ENCODE measurements around the gene SLC25A39.
"Not testable (repeated sequence)": the region's sequence is repeated elsewhere in the genome, so short reads cannot be mapped to it uniquely, and the experiment has no call there.

The SLC25A39 gene

GRCh38 chr17:44335564-44335963, 10.9 kb upstream of the SLC25A39 start:
- DNase-seq (ENCODE audit: low spot score): no peak

- DNase-seq (ENCODE audit: low spot score): no peak
Observed at GRCh38 chr17:44334727-44335126, 10.1 kb upstream of the SLC25A39 start.

GRCh38 chr17:44334315-44334714, 9.7 kb upstream of the SLC25A39 start:
- no peak for DNase-seq (ENCODE audit: low spot score)

GRCh38 chr17:44333371-44333770, 8.7 kb upstream of the SLC25A39 start:
- DNase-seq (ENCODE audit: low spot score): no peak

GRCh38 chr17:44331249-44331760, 6.7 kb upstream of the SLC25A39 start:
- peak; percentile 92 for DNase-seq (ENCODE audit: low spot score)

- not testable (repeated sequence) for DNase-seq (ENCODE audit: low spot score)
Observed at GRCh38 chr17:44330263-44330662, 5.6 kb upstream of the SLC25A39 start.

GRCh38 chr17:44329516-44329915, 4.9 kb upstream of the SLC25A39 start:
- not testable (repeated sequence) for DNase-seq (ENCODE audit: low spot score)

- DNase-seq (ENCODE audit: low spot score): no peak
Observed at GRCh38 chr17:44327715-44328449, 3.3 kb upstream of the SLC25A39 start.

GRCh38 chr17:44326861-44327444, 2.3 kb upstream of the SLC25A39 start:
- DNase-seq (ENCODE audit: low spot score): peak; percentile 99

- DNase-seq (ENCODE audit: low spot score): no peak
Observed at GRCh38 chr17:44324092-44324570, 492 bp downstream of the SLC25A39 start.

GRCh38 chr17:44323359-44324091, 1.1 kb downstream of the SLC25A39 start:
- DNase-seq (ENCODE audit: low spot score): no peak

GRCh38 chr17:44322236-44322895, 2.3 kb downstream of the SLC25A39 start:
- DNase-seq (ENCODE audit: low spot score): no peak

GRCh38 chr17:44321246-44322120, 3.1 kb downstream of the SLC25A39 start:
- DNase-seq (ENCODE audit: low spot score): no peak

- no peak for DNase-seq (ENCODE audit: low spot score)
Observed at GRCh38 chr17:44320066-44320465, 4.6 kb downstream of the SLC25A39 start.

GRCh38 chr17:44318077-44318892, 6.3 kb downstream of the SLC25A39 start:
- no peak for DNase-seq (ENCODE audit: low spot score)

GRCh38 chr17:44317545-44317944, 7.1 kb downstream of the SLC25A39 start:
- DNase-seq (ENCODE audit: low spot score): no peak

- DNase-seq (ENCODE audit: low spot score): no peak
Observed at GRCh38 chr17:44315760-44316731, 8.6 kb downstream of the SLC25A39 start.

- DNase-seq (ENCODE audit: low spot score): no peak
Observed at GRCh38 chr17:44314869-44315661, 9.6 kb downstream of the SLC25A39 start.

All from cerebellar cortex (tissue), 1 donor.